HG02938 (cell line): ENCODE measurements around the gene RALB.

Source experiments
- ATAC-seq: cut with Tn5 transposase; IDR thresholded peaks from one replicate; pipeline ENCODE4 v1.9.1; 2021; ENCODE audit warnings: mild to moderate bottlenecking, moderate library complexity; ENCODE audit not compliant: unreplicated experiment

RALB gene

GRCh38 chr2:120252225-120253020, at the start of gene RALB:
RALB (plus strand) TSS chr2:120252852; CDS start chr2:120278665, 25,813 bp downstream.
- peak; percentile 87 for ATAC-seq

GRCh38 chr2:120203251-120204021, 49.2 kb upstream of the RALB start:
- ATAC-seq, result no peak

GRCh38 chr2:120204022-120204405, 48.6 kb upstream of the RALB start:
- ATAC-seq, result no peak

- ATAC-seq, result no peak
Observed at GRCh38 chr2:120204417-120204816, 48.2 kb upstream of the RALB start.

GRCh38 chr2:120204945-120205670, 47.5 kb upstream of the RALB start:
- no peak for ATAC-seq

- ATAC-seq, result no peak
Observed at GRCh38 chr2:120206022-120206581, 46.5 kb upstream of the RALB start.

- no peak for ATAC-seq
Observed at GRCh38 chr2:120208381-120209353, 44.0 kb upstream of the RALB start.

- ATAC-seq, result no peak
Observed at GRCh38 chr2:120209427-120210269, 43.0 kb upstream of the RALB start.

- no peak for ATAC-seq
Observed at GRCh38 chr2:120210270-120210693, 42.4 kb upstream of the RALB start.

- no peak for ATAC-seq
Observed at GRCh38 chr2:120218181-120218580, 34.5 kb upstream of the RALB start.

GRCh38 chr2:120219291-120219690, 33.4 kb upstream of the RALB start:
- ATAC-seq, result no peak

GRCh38 chr2:120219766-120220165, 32.9 kb upstream of the RALB start:
- no peak for ATAC-seq

GRCh38 chr2:120220756-120221155, 31.9 kb upstream of the RALB start:
- no peak for ATAC-seq

GRCh38 chr2:120221616-120222015, 31.0 kb upstream of the RALB start:
- ATAC-seq, result no peak

GRCh38 chr2:120222186-120223033, 30.2 kb upstream of the RALB start:
- no peak for ATAC-seq

- ATAC-seq, result peak; percentile 76
Observed at GRCh38 chr2:120223034-120223912, 29.4 kb upstream of the RALB start, which contains the start of gene TMEM185B. TMEM185B (minus strand) TSS chr2:120223400; CDS start chr2:120222976, 424 bp downstream.

GRCh38 chr2:120224256-120224655, 28.4 kb upstream of the RALB start:
- ATAC-seq, result no peak
